HG03108 (cell line): ENCODE results near the gene SFXN5.

Experiments used
- ATAC-seq: cut with Tn5 transposase; IDR thresholded peaks from one replicate; pipeline ENCODE4 v1.9.1; 2021; ENCODE audit warnings: moderate library complexity; ENCODE audit not compliant: unreplicated experiment

The SFXN5 gene

DNA sequence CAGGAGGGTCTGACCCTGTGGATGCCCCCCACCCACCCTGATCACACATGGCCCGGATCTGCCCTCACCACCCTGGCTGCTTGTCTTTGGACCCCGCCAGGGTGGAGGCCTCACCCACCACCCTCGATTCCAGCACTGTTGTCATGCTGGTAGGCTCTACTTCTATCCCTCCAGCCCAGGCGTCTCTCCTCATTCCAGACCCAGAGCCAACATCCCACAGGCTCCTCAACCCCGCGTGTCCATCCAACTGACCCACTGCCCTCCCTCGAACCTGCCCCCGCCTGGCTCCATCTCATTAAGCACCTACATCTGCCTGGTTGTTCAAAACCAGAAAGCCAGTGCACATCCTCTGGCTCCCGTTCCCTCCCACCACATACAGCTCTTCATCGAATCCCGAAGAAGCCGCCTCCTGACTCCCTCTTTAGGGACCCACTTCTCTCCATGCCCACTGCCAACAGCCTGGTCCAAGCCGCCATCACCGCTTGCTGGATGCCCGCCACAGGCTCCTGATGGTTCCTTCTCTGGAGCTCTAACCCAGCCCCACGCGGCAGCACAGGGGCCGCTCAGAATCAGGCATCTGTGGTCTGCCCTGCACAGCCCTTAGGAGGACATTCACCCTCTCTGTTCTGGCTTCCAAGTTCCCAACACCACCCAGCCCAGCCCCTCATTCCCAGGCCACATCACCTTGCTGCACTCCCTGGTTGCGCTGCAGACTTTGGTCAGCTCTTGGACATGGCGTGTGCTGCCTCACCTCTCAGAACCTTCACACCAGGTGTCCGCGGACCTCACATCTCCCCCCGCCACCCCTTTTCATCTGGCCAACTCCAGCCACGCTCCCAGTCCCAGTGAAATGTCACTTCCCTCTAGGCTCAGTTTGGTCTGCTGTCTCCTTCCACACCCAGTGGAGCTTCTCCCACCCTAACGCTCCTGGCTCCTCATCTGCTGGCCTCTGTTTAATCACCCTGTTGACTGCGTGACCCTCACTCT lies 111.2 kb downstream of the SFXN5 start:
- ATAC-seq: no peak

DNA sequence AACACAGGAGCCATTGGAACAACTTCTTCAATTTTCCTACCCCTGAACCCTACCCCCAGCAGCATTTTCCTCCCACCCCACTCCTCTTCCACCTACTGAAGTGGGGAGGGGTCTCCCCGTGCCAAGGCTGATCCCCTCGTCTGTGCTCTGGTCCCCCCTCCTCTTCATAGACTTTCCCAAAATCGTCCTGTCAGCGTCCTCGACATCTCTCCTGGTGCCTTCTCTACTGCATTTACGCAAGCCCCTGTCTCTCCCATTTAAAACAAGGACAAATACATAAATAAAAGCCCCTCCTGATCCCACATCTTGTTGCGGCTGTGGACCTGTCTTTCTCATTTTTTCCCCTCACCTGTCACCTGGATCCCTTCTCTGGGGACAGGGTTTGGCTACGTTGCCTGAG lies 112.0 kb downstream of the SFXN5 start:
- ATAC-seq: no peak

DNA sequence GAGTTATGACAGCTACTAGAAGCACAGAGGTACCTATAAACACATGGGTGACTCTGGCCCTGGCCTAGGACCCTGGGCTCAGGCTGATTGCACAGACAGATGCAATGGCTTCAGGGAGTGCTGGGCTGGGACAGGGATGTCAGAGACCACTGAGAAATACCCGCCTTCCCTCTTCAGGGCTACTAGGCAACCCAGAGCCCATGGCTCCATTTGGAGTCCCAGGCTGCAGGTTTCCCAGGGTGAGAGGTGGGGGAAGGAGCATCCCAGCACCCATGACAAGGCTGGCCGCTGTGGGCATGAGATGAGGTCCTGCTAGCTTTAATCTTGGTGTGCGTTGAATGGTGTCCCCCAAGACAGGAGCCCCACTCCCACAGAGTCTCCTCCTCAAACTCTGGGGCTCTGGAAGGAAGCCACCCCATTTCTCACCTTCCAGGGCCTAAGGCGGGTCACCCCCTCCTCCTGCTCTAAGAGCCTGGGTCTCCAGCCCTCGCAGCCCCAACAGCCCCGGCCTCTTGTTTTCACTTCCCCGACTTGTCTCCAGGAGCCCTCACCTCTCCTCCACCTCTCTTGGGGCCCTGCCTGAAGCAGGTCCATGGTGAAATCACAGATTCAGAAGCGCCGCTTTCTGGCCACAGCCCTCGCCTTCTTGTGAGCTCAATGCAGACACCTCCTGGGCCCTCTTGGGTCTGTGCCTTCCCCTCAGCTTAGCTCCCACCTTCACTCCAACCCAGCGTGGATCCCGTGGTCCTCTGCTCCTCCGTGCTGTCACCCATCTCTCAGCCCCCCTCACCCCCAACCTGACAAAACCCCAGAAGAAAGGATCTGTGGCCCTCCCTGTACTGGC lies 112.7 kb downstream of the SFXN5 start:
- ATAC-seq: no peak

DNA sequence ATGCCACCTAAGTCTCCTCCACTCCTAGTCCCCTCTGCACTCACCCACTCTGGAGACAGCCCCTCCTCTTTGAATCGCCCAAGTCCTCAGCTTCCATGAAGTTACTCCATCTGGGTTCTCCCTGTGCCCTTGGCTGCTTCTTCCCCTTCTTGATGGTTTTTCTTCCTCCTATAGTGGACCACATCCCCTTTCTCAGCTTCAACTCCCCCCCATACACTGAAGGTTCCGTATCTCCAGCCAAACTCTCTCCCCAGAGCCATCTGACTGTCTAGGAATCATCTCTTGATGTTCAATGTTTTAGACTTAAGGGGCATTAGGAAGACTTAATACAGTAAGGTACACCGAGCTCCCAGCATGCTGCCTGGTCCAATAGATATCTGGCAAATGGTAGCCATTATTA lies 114.6 kb downstream of the SFXN5 start:
- ATAC-seq: no peak

DNA sequence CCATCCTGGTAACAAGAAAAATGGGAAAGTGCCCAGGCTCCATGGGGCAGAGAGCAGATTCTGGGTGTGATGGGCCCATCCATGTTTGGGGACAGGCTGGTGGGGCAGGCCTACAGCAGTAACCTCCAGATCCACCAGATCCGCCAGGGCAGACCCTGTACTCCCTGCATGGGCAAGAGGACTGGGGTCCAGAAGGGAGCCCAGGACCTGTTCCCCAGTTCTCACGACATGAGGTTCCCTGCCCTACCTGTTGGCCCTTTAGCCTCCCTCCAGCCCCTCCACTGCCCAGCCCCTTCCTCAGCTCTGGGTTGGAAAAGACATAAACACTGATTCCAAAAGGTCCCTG lies 115.5 kb downstream of the SFXN5 start:
- no peak for ATAC-seq

DNA sequence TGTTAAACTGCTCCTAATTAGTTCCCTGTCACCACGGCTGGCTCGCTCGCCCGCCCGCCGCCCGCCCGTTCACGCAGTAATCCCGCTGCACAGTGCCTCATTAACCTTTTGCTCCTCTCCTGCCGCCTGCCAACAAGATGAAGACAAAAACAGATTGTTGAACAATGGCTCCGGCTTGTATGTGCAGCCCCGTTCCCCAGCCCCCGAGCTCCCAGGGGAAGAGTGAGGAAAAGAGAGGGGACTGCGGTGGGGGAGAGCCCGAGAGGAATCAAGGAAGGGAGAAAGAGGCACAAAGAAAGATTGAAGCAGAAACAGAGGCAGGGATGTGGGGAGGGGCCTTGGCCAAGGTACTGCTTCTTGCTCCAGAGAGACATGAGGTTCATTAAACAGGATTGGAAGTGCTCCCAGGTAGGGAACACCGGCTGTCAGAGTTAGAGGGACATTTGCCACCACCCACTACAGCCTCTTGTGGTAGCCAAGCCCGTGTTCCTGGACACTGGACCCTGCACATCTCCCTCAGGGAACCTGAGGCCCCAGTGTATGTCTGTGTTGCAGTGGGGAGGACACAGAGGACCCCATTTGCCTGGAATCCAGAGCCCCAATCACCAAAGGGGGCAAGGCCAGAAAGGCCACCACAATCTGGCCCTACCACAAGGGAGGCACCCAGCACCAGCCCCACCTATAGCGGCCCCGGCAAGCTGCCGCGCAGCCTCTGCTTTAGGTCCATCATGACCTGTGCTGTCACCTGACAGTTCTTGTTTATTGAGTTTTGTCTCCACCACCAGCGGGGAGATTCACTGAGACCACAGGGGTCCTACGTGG lies 116.1 kb downstream of the SFXN5 start:
- no peak for ATAC-seq

DNA sequence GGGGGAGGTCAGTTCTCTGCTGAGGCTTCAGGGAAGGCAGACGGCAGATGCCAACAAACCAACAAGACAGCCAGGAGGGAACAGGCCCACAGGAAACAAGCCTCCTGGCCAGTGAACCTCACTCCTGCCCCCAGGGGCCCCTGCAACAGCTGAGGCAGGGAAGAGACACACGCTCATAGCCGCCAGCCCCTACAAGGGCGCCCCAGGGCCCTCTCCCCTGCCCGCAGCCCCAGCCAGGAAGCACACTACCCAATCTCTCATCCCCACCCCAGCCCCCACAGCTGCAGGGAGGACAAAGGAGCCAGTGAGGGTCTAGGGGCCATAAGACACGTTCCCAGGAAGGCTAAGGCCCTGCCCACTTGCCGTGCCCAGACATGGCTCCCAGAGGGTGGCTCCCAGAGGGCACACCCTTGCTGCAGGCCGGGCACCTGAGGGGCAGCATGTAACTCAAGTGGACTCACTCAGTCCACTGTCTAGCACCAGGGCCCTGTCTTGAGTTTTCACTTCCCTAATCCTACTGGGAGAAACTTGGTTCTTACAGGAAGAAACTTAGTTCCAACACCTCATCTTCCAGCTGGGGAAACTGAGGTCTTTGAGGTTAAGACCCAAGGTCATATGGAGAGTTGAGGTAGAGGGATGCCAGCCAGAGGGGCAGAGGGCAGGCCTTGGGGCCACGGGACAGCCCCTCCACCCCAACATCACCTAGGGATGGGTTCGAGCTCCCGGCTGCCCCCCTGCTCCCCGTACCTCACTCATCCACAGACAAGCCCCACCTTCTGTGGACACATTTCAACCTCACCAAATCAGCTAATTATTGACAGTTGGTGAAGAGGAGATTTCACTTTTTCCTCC lies 116.9 kb downstream of the SFXN5 start:
- no peak for ATAC-seq

DNA sequence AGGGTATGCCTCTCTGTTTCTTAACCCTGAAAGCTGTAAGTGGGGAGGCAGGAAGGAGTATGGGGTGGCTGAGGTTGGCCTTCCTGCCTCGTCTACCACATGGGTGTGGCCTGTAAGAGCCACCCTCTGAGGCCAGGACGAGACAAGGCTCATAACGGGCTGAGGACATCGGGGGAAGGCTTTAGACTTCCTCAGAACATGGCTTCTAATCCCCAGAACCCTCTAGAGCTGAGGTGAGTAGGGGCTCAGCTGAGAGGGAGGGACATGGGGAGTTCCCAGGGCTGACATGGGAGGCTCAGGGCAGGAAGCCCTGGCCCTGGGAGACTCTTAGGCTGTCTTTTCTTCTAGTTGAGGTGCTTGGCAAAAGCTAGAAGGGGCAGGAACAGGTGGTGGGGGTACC lies 117.5 kb downstream of the SFXN5 start:
- no peak for ATAC-seq

DNA sequence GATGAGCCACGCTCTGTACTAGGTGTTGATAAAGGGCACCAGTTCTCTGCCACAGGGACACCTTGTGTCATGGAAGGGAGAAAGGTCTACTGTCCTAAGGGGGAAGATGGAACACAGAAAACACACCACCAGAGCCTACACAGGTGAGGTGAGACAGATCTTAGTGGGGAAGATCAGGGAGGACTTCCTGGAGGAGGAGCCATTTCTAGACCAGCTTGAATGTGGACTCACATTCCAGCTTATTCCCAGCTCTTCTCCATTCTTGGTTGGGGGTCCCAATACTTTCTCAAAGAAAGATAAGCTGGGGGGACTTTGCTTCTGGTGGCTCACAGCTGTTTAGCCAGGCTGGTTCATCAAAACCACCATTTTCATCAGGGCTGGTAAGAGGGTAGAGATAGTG lies 118.0 kb downstream of the SFXN5 start:
- ATAC-seq: no peak

DNA sequence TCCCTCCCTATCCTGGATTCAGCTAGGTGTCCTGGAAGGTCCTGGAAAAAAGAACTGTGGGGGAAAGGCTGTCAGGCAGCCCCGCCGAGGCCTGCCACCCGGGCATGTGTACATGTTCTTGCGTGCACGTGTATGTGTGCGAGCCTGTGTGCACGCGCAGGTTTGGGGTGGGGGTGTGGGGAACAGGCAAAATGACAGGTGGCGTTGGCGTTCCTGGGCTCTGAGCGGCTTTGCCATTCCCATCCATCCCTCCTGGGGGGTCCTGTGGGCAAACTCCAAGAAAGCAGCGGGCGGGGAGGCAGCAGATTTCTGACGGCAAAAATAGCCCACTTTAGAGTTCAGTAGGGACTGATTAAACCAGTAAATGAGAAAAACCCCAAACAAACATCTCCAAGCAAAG lies 118.6 kb downstream of the SFXN5 start:
- ATAC-seq: no peak

DNA sequence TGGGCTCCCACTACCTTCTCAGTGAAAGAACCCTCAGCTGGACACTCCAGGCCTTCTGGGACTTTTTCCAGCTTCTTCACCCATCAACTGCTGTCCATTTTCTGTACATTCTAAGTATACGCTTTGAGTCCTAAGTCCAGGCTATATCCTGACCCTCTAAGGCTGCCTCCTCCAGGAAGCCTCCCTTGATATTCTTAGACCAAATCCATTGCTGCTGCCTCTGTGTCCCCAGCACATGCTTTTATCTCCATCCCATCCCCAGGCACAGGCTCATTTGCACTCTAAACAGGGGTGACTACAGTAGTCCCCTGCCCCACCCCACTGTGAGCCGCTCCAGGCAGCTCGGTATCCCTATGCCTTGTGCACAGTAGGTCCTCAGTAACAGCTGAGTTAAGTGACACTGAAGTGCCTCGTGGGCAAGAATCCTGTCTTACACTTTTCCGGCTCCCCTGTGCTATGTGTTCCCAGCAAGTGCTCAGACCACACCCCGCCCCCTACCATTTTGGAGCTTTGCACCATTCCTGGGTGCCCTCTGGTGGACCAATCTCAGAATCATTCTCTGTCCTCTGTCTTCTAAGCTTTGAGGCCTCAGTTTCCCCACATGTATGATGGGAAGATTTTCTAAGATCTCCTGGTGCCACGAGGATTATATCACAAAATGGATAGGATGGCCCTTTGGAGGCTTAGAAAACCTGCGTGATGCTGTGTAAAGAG lies 119.2 kb downstream of the SFXN5 start:
- no peak for ATAC-seq

DNA sequence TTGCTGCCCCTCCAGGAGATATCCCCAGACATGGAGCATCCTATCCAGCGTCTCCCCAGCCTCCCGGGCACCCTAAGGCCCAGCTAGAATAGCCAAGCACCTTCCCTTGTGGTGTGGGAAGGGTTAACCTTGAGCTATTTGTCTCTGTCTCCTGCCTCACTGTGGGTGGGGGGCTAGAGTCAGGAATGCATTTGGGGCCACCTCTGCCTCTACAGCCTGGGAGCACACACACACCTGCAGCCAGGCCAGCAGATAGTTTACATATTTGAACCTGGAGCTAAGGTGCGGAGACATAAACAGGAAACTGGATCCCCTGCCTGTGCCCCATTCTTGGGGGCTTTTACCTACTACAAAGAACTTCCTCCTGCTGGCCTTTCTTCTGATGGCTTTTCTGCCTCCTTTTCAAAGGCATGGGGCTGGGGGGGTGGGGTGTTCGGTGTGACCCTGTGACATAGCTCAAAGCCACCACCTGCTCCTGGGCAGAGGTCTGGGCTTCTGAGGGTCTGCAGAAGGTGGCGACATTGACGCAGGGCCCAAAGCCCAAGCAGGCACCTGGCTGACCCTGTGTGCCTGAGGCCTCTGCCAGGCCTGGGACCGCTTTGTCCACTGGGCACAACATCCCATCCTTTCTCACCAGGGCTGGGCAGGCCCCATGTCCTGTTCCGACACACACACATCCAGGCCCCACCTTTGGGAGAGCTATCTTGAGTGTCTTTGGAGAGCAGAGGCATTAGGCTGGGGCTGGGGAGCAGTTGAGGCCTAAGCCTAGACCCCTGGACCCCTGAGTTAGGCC lies 120.0 kb downstream of the SFXN5 start:
- no peak for ATAC-seq

DNA sequence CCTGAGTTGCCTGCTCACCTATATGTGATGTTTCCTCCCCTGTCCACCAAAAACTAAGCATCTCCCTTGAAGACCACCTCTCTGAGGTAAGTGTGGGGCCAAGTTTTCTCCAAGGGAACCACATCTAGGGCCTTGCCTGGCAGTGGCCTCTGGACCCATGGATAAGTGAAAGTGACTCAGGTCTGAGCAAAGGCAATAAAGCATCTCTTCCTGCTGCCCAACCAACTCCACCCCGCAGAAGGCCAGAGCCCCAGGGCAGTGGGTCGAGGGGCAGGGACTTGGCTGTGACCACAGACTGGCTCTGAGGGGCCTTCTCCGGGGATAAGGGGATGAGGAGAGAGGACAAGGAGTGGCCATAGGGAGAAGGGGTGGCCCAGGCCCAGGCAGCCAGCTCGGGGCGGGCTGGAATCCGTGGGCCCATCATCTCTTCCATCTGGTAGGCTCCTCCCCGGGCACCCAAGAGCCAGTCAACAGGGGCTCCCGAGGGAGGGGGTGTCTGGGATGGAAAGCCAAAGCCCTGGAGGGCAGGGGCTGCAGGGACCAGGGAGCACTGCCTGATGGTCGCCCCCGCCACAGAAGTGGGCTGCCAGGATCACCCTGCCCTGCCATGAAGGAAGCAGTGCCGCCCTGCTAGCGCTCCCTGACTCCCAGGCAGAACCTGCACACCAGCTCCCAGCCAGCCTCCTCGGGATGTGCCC lies 120.8 kb downstream of the SFXN5 start:
- ATAC-seq: no peak

DNA sequence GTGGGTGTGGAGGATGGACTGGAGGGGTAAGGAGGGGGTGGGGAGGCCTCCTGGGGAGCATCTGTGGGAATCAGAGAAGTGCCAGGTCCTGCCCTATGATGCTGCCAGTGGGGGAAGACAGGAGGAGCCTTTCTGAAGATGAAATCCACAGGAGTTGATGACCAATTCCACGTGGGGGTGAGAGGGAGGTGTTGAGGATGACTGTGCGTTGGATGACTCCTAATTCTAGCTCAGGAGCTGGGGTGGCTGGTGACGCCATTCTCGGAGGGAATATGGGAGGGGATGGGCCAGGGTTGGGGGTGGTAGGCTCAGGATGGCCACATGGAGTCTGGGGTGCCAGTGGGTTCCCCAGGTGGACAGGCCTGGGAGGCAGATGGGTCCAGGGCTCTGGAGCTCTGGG lies 121.9 kb downstream of the SFXN5 start:
- ATAC-seq: no peak

DNA sequence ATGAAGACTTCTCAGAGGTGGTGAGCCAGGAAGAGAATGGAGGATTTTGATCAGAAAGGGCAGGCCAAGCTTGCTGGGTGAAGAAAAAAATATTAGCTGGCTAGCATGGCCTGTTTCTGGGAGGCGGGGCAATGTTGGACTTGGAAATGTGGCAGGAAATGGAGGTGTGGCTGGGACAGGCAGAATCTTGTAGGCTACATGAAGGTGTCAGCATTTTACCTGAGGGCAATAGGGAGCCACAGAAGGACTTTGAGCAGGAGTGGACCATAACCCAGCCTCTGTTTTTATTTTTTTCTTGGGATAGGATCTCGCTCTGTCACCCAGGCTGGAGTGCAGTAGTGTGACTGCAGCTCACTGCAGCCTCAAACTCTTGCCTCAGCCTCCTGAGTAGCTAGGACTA lies 122.5 kb downstream of the SFXN5 start:
- ATAC-seq: no peak

DNA sequence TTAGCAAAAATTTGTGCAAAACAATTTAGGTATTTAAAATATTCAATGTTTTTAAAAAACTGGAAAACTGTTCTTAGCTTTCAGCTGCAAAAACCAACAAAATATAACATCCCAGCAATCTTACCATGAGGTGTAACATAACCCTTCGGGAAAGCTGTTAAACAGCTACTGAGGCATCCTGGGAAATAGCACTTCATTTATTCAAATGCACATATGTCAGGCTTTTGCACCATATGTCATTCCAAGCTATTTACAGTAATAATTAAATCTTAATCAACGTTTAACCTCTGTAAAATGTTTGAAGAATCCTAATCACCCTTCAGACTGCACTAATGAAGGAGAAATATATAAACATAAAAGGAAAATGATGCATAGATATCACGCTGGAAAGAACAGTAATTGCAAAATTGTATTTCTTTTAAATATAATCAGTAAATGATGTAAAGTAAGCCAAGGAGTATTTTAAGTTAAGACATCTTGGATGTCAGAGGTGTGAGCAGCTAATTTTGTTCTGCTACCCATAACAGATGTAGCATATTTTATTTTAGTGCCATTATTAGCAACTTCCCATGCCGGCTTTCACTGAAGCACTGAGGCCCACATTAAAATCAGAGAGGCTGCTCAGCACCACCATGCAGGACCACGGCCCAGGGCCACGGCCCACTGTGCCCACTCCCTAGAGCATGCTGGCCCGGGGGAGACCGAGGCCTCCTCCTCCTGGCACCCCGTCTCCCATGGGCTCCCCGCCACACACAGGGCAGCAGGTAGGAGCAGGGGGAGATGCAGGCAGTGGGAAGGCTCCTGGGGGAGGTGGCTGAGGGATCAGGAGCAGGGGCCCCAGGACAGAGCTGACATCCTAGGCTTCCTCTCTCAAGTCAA lies 123.3 kb downstream of the SFXN5 start:
- ATAC-seq: no peak

DNA sequence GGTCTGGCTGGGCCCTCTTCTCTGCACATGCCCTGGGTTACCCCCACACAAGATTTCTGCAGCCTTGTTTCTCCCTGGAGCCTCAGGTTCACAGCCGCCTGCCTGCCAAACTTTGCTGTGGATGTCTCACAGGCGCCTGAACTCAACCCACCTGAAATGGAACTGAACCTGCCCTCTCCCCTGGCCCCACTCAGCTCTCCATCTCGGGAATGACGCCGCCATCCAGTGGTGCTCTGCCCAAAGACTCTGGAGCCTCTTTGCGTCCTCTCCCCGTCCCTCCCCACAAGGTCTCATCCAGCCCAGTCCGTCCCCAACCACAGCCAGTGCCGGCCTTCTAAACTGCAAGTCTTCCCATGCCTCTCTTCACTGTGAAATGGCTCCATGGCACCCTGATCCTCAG lies 125.0 kb downstream of the SFXN5 start:
- ATAC-seq: no peak
